ENCODE measurements around the gene NPM3.

DNA sequence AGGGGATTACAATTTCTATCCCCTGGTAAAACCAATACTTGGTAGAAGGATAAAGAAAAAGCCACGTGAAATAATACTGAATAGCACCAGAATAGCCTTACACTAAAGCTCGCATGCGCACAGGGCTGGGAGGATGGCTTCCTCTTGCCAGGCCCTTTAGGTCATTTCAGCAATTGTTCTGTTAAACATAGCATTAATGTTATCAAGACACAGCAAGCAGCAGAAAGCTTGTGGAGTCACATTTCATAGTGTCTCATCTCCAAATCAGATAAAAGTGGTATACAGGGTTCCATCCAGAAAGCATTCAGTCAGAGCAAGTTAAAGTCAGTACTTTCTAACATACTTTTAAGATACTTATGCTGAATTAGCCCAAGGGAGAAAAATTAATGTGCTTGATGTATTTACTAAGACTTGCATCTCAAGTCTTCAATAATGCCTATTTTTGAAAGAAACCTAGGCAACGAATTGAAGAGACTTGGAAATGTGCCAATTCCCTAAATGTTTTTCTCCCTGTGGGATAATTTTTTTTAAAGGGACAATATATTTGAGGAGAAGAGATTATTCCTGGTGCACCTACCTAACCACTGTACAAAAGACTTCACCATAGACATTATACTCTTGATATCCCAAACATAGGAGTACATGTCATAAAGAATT is 14.3 kb upstream of the NPM3 start:
- TF ChIP-seq, protein P1, sequence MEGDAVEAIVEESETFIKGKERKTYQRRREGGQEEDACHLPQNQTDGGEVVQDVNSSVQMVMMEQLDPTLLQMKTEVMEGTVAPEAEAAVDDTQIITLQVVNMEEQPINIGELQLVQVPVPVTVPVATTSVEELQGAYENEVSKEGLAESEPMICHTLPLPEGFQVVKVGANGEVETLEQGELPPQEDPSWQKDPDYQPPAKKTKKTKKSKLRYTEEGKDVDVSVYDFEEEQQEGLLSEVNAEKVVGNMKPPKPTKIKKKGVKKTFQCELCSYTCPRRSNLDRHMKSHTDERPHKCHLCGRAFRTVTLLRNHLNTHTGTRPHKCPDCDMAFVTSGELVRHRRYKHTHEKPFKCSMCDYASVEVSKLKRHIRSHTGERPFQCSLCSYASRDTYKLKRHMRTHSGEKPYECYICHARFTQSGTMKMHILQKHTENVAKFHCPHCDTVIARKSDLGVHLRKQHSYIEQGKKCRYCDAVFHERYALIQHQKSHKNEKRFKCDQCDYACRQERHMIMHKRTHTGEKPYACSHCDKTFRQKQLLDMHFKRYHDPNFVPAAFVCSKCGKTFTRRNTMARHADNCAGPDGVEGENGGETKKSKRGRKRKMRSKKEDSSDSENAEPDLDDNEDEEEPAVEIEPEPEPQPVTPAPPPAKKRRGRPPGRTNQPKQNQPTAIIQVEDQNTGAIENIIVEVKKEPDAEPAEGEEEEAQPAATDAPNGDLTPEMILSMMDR (IDR thresholded peaks at IDR 0.05; ENCODE audit: low read depth, low read length) = no peak
- no peak for TF ChIP-seq EZH2phosphoT487 (IDR thresholded peaks at IDR 0.05; ENCODE audit: low read depth)

Data from OCI-LY3 (cell line).